ENCODE data around the gene TSPAN15.

TSPAN15 gene

DNA sequence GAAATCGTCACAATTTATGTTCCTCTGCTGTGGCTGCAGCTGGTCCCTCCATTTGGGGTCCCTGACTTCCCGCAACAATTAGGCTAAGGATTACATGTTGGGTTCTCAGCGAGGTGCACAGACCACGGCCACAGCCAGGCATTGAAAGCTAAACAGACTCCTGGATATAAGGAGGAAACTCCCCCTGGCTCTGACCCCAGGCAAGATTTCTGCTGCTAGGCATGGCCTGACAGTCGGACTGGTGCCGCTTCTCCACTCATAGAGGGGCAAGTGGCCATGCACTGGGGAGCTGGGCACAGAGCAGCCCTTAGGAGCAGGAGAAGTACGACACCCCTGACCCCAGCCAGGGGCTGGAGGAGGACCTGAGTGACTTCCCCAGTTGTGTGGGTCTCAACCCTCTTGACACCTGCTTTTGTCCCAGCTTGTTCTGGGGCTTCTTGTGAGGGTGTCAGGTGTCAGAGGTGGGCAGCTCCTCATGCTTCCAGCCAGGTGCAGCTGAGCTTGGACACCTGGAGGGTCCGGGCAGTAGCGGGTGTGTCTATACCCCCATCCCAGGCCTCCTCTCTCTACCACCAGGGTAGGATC, 38.3 kb downstream of the TSPAN15 start:
- no peak for DNase-seq

DNA sequence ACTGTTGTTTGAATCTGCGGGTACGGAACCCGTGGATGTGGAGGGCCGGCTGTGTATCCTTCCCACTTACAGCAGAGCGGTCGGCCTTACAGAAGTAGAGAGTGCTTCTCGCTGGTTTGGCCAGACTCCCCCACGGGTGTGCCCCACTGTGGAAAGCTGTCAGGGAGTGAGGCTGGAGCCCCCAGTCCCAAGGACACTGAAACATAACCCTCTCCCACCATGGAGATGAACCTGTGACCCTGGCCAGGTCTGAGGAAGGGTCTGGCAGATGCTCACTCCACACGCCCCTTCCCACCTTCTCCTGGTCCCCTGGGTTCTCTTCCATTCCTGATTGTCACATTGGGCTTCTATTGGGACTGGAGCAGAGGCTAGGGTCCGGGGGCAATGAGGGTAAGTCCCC, 39.6 kb downstream of the TSPAN15 start:
- no peak for DNase-seq

DNA sequence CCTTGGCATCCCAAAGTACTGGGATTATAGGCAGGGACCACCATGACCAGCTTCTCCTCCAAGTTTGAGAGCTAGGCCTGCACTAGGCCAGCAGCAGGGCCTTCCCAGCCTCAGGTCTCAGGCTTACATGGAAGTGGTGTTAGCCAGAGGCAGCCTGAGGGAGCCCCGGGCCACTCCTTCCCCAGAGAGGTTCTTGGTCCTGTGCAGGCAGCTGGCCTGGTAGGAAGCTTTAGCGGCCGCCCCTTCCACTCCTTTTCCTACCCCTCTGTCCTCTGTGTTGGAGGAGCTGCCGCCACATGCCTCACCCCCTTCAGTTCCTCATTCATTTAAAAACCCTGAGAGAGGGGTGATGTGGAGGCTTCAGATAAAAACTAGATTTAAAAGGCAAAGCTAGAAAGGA, 40.3 kb downstream of the TSPAN15 start:
- no peak for DNase-seq

DNA sequence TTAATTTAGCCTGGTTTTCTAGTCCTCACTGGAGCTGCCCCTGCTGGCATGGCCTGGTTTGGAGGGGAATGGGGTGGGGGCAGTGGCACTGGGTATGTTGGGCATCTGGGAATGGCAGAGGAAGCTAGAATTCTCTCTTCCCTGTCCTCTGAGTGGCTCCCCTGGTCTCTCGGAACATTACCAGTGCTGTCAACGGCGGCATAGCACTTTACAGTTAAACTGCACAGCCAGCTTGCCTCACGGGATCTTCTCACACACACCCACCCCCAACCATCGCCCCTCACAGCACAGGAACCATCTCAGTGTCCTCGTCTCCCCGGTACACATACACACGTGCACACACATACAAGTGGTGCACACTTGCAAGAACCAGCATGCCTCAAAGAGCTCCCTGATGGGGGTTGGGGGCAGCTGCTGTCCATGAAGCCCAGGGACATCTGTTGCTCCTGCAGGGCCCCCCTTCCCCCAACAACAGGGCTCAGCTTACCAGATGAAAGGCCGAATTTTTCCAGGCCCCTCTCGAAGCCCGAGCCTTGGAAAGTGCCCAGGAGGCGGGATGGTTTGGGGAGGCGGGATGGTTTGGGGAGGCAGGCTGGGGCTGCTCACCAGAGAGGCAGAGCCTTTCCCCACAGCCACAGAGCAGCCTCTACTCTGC, 41.0 kb downstream of the TSPAN15 start:
- no peak for DNase-seq

DNA sequence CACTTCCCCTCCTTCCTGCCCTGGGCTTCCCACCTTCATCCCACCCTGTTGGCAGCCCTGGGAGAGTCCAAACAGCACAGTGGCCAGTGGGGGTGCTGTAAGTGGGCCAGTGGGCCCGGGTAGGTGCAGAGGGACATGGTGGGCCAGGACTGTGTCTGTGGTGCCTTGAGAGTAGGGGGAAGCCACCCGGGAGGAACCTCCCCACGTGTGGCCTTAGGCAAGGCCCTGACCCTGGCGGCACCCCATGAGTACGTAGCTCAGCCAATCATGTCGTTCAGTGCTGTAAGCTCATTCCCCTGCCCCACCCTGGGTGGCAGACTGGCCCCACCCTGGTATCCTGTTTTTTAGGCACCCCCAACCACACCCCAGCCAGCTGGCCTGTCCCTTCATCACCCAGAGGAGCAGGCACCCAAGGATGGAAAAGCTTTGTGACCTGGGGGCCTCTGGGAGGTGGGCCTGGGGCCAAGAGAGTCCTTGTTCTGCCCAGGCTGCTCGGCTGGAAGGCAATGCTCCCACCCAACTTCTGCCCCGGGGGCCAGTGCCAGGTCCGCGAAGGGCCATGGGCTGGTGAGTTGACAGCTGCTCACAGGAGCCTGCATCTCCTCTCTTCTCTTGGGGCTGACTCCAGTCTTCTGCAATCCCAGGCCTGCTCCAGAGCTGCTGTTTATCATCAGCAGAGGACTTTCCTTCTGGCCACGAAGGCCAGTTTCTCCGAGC, 41.6 kb downstream of the TSPAN15 start:
- no peak for DNase-seq

DNA sequence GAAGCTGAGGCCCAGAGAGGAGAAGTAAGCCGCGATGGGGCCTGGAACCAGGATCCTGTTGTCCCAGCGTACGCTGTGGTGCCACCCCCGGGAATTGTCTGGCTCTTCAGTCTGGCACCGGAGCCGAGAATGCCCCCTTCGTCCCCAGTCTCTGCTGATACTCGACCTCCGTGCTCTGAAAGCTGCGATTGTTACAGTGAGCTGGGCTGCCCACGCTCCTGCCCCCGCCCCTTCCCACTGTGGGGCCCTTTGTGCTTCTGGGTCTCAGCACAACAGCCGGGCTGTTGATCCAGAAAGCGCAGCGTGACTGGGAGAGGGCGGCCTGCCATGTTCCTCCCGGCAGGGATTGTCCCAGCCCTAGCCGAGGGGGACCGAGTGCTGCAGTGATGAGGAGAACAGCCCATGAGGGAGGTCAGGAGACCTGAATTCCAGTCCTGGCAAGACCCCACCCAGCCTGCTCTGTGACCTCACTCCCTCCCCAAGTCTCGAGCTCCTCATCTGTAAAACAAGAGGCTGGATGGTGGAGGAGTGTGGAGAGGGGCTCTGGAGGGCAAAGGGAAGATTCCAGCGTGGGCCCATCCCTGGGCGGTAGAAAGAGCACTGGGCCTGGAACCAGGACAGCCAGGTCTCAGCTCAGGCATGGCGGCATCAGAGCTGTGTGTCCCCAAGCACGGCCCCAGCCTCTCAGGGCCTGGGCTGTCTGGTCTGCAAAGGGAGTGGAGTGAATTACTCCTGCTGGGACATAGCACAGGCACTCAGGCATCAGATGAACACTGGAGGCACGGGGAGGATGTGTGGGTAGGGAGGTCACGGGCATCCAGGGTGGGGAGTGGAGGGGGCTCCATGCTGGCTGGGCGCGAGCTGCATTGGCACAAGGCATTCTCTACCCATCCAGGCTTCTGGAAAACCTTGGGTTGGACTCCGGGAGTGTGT, 43.6 kb downstream of the TSPAN15 start:
- no peak for DNase-seq

DNA sequence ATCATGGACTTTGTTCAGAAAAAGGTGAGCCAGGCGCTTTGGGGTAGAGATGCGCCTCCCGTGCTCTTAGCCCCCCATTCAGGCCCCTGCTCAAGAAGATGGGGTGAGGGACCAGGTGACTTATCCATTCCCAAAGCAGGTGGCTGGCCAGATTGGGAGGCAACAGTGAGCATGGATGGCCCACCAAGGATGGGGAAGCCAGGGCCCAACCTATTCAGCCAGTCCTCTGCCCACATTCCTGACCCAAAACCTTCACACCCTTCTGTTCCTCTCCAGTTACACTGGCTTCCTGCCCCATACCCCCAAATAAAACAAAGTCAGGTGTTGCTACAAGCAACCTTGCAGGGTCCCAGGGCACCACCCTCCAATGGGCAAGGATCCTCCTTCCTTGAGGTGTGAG, 44.4 kb downstream of the TSPAN15 start:
- DNase-seq = no peak

DNA sequence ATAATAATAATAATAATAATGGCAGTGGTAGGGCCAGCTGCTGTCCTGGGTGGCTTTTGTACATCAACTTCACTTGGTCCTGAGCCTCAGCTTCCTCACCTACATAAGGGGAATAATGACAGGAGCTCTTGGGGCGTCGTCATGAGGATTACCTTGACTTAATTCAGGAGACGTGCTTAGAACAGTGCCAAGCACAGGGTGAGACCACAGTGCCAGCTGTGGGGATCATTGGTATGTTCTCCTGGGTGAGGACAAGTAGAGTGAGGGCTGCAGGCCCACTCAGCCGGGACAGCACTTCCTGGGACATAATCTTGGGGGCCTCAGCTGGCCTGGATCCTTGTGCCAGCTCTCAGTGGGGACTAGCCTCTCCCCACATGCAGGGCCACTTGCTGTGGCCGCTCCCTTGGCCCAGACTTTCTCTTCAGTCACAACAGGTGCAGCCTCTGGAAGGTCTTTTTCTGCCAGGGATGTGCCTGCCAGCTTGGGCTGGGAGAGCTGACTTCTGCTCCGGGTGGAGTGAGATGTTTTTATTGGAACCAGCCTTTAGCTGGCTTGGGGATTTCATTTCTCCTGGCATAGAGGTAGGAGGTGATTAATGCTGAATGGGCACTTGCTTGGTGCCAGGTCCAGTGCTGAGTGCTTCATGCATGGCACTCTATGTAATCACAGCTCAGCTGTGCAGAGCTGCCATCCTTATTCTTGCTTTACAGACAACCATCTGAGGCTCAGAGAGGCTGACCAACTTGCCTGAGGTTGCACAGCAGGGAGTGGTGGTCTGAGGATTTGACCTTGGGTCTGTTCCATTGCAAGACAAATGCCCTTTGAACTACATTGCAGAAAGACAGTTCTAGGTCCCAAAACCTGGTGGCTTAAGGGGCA, 45.3 kb downstream of the TSPAN15 start:
- DNase-seq = no peak

DNA sequence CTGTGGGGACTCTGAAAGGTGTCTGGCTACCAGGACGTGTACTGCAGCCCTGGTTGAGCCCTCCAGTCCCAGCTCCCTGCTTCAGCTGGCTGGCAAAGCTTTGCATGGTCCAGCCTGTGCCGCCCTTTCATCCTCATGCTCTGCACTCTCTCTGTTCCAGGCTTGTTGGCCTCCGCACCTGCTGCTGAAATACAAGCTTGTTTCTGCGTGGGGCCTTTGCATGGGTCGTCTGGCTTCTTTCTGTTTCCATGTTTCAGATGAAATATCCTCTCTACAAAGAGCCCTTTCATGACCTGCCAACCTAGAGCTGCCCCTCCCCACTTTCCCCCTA, 45.9 kb downstream of the TSPAN15 start:
- no peak for DNase-seq

DNA sequence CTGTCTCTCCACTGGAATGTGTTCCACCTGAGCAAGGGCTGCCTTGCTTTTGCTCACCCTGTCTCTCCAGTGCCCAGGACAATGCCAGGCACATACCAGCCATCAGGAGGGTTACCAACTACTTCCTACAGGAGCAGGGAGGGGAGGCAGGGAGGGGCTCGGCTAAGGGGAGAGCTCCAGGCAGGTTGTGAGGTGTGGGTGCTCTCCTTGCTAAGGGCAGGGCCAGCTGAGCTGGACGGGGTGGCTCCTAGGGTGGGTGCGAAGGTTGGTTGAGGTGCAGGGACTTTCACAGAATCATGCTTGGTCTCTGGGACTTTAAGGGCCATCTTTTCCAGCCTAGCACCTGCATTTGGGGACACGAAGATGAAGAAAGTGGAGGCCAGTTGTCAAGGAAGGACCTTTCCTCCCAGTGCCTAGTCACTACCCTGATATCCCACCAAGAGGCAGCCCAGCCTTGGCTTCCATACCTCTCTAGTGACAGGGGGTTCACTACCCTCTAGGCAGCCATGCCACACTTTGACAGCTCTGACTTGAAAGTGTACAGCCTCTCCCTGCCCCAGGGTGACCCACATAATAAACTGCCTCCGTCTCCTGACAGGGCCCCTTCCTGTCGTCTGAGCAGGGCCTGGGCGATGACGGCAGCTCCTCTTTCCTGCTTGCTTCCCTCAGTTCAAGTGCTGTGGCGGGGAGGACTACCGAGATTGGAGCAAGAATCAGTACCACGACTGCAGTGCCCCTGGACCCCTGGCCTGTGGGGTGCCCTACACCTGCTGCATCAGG, 46.5 kb downstream of the TSPAN15 start:
- no peak for DNase-seq

DNA sequence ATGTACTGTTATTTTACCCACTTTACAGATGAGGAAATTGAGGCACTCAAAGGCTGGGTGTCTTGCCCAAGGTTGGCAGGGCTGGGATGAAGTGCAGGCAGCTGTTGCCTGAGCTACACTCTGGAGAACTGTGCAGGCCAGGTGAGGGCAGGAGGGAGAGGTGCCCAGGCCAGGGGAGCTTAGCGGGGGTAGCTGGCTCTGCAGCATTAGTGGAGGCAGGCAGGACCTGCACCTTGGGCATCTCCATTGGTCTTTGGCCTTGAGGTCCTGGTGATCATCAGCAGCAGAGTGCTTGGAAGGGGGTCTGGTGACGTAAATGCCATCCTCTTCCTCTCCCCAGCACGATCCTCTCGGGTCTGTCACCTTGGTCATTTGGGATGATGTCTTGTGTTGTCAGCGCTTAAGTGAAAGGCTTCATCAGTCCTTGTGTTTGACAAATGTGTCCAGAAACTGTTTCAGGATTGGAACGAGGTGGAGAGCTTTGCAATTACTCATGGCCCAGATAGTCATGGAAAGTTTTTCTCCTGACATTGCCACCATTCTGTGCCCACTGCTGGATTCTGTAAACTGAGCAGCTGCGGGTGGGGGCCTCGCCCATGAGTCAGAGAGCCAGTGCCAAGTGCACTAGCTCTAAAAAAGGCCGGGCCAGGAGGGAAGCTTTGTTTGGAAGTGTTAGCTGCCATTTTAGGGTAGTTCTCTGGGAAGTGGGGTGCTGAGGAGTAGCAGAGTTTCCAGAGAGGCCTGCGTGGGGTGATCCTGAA, 47.6 kb downstream of the TSPAN15 start:
- DNase-seq = no peak

DNA sequence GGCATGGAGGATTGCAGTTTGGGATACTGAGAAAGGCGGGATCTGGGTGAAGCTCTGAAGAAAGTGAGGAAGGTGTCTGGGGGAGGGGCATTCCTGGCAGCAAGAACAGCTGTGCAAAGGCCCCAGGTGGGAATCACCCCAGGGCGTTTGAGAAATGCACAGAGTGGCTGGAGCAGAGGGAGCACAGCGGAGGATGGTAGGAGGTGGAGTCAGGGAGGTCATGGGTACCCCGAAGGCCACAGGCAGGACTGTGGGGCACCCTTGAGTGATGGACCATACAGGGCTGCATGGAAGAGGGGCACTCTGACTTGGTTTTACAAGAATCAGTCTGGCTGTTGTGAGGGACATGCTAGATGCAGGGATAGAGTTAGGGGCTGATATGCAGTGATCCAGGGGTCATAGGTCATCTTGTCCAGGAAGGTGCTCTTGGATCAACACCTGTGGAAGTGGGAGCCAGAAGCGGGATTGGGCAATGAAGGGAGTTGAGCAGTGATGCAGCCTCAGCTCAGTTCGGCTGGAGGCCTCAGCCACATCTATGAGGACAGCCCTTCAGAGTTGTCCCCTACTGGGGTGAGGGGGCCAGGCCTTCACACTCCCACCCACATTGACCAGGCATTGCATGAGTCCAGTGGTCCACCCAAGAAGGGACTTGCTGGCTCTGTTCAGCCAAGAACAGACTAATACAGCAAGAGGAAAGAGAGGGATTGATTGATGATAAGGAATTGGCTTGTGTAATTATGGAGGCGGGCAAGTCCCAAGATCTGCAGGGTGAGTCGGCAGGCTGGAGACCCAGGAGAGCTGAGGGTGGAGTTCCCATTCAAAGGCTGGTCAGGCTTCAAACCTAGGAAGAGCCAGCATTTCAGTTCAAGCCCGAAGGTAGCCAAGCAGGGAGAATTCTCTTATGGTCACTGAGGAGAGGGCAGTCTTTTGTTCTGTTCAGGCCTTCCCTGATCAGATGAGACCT, 48.7 kb downstream of the TSPAN15 start:
- no peak for DNase-seq

DNA sequence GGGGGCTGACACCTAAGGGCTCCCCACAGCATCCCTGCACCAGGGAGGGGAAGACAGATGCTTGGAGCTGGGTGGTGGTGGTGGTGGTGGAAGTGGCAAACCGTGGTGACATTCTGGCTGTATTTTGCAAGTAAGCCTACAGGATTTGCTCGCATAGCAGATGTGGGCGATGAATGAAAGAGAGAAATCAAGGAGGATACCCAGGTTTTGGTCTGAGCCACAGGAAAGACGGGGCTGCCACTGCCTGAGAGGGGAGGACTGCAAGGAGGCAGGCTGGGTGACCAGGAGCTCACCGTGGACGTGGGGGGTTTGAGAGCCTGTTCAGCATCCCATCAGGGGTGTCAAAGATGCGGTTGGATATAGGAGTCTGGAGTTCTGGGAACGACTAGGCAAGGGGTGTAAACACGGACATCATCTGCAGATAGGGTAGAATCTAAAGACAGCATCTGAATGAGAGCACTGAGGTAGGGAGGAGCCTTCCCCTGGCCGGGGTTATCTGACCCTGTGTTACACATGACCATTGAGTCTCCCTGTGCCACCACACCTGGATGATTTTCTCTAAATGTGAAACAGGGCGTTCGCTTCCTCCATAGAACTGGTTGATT, 49.7 kb downstream of the TSPAN15 start:
- no peak for DNase-seq

DNA sequence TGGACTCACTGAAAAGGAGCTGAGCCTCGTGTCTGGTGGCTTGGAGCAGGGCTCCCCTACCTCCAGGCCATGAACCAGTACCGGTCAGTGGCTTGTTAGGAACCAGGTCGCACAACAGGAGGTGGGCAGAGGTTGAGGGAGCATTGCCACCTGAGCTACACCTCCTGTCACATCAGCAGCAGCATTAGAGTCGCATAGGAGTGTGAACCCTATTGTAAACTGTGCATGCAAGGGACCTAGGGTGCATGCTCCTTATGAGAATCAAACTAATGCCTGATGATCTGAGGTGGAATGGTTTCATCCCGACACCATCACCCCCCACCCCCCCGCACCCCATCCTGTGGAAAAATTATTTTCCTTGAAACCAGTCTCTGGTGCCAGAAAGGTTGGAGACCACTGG, 50.4 kb downstream of the TSPAN15 start:
- no peak for DNase-seq

DNA sequence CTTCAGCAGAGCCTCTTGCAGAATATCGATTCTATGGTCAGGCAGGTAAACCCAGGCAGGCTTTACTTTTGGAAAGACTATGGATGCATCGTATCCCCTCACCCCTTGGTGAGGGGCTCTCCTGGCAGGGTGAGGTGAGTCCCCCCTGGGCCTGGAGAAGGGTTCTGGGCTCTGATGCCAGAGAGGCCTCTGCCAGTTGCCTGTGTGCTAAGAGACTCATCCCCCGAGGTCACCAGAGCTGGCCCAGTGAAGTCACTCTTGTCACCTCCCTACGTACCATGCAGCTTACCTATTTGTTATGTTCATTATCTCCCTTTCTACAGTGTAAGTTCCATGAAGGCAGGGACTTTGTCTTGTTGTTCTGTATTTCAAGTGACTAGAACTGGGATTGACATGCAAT, 51.3 kb downstream of the TSPAN15 start:
- no peak for DNase-seq

DNA sequence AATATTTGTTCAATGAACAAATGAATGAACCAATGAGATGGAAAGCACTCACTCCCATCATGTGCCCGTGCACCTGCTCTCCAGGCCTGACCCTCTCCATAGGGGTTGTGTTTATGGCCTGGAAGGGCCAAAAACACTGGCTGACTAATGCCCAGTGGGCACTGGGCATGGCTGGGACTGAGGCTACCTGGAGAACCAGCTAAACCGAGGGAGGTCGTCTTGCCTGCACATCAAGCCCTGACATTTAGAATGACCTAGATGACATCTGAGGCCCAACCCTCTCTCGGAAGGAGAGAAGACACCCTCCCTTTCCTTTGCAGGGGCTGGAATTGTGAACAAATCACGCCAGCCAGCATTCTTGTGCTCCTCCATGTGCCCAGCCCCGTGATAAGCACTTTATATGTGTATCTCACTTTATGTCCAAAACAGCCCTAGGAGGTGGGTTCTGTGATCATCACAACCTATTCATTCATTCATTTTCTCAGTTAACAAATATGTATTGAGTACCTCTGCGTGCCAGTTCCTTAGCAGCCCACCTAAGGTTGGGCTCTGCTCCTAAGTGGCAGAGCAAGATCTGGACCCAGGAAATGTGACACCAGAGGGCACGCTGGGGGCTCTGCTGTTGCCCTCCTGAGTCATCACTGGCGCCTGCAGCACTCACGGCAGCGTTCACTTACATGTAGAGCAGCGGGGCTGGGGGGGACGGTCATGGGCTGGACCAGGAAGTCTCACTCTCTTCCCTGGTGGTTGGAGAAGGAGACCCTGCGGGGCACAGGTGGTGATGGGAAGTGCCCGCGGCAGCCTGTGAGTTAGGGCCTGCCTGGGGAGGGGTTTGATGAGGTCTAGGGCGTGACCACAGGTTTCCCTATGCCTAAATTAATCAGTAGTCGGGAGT, 52.0 kb downstream of the TSPAN15 start:
- no peak for DNase-seq

DNA sequence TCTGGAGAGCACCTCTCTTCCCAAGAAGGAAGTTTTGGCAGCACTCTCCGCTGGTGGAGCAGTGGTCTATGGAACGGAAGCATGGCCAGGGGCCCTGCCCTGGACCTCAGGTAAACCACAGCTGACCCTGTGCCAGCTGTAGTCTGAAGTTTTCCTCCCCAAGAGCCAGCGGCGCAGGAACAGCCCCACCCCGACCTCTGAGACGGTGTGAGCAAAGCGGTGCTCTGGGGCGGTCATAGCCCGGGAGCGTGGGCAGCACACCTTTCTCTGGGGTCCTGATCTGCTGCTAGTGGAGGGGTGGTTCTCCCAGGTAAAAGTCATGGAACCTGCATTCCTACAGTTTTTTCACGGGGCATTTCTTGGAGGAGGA, 52.6 kb downstream of the TSPAN15 start:
- DNase-seq = no peak

DNA sequence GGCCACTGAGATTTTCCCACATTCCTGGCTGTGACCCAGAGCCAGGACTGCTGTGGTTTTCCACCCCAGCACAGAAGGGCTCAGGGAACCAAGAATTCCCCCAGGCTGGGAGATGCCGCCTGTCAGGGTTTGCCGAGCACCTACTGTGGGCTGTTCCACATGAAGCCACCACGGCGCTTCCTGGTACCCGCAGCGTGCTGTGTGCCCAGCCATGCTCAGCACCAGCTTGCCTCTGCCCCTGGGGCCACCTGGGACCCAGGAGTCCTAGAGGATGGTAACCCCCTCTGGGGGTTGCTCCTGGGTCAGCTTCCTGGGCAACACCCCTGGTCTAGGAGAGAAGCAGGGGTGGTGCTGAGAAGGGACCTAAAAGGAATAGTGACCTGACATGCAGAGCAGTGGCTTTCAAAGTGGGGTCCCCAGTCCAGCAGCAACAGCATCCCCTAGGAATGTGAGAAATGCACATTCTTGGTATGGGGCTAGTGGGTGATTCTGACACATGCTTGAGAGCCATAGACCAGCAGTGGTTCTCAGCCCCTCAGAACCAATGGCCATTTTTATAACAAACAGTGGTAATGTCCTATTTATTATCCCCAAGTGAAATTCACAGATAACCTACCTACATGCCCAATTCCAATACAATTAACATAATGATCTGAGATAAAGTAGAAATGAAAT, 53.4 kb downstream of the TSPAN15 start:
- no peak for DNase-seq

Data from CD4-positive, alpha-beta T cell treated with Interferon gamma for 1 hour (primary cell).